Ishikawa (cell line): Measurements from ENCODE around the gene PLA2G4F.

Experiments
- CREB1 ChIP-seq: IDR thresholded peaks from 2 replicates; pipeline ENCODE4 v1.6.1; 2012; ENCODE audit warnings: low read depth
- EGR1 ChIP-seq: IDR thresholded peaks from 2 replicates; pipeline ENCODE4 v1.6.1; 2012
- EP300 ChIP-seq: IDR thresholded peaks from 2 replicates; pipeline ENCODE4 v1.6.1; 2012; ENCODE audit warnings: borderline replicate concordance
- FOXM1 ChIP-seq: IDR thresholded peaks from 2 replicates; pipeline ENCODE4 v1.6.1; 2012; ENCODE audit warnings: low read depth, borderline replicate concordance
- MAX ChIP-seq: IDR thresholded peaks from 2 replicates; pipeline ENCODE4 v1.6.1; 2012
- YY1 ChIP-seq: IDR thresholded peaks from 2 replicates; pipeline ENCODE4 v1.6.1; 2012; ENCODE audit warnings: low read depth
- TF ChIP-seq, protein P1 (sequence below): IDR thresholded peaks from 2 replicates; pipeline ENCODE4 v1.6.1; 2012; ENCODE audit warnings: low read depth, mild to moderate bottlenecking
- TF ChIP-seq, protein P2 (sequence below): IDR thresholded peaks from 2 replicates; pipeline ENCODE4 v1.6.1; 2012

DNA sequence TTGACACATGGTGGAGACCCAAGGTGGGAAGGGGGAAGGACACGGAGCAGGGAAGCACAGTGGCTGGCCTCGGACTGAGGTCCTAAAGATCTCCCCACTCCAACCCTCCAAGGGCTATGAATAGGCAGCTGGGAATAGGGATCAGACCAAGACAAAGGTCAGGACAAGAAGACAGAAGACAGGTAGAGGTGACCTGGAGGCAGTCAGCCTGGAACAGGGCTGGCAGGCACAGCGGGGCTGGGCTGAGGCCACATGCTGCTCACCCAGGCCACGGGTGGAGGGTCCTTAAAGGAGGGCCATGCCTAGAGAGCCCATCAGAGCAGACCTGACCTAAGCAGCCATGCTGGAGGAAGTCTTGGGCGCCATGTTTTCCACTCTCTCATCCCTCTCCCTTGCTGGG lies 59.4 kb downstream of the PLA2G4F start:
- no peak for TF ChIP-seq FOXM1
- TF ChIP-seq, protein P1, sequence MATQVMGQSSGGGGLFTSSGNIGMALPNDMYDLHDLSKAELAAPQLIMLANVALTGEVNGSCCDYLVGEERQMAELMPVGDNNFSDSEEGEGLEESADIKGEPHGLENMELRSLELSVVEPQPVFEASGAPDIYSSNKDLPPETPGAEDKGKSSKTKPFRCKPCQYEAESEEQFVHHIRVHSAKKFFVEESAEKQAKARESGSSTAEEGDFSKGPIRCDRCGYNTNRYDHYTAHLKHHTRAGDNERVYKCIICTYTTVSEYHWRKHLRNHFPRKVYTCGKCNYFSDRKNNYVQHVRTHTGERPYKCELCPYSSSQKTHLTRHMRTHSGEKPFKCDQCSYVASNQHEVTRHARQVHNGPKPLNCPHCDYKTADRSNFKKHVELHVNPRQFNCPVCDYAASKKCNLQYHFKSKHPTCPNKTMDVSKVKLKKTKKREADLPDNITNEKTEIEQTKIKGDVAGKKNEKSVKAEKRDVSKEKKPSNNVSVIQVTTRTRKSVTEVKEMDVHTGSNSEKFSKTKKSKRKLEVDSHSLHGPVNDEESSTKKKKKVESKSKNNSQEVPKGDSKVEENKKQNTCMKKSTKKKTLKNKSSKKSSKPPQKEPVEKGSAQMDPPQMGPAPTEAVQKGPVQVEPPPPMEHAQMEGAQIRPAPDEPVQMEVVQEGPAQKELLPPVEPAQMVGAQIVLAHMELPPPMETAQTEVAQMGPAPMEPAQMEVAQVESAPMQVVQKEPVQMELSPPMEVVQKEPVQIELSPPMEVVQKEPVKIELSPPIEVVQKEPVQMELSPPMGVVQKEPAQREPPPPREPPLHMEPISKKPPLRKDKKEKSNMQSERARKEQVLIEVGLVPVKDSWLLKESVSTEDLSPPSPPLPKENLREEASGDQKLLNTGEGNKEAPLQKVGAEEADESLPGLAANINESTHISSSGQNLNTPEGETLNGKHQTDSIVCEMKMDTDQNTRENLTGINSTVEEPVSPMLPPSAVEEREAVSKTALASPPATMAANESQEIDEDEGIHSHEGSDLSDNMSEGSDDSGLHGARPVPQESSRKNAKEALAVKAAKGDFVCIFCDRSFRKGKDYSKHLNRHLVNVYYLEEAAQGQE: no peak
- no peak for TF ChIP-seq EGR1
- TF ChIP-seq, protein P2, sequence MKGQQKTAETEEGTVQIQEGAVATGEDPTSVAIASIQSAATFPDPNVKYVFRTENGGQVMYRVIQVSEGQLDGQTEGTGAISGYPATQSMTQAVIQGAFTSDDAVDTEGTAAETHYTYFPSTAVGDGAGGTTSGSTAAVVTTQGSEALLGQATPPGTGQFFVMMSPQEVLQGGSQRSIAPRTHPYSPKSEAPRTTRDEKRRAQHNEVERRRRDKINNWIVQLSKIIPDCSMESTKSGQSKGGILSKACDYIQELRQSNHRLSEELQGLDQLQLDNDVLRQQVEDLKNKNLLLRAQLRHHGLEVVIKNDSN: no peak
- TF ChIP-seq MAX: no peak
- no peak for TF ChIP-seq CREB1
- no peak for TF ChIP-seq YY1
- no peak for TF ChIP-seq EP300
